H1 (cell line): ENCODE data around the gene NEO1. TPM values are rescaled to one million over a fixed set of nuclear protein-coding genes. Genes with fewer than 3 reads are reported as not detected.

Experiments
- CTCF ChIA-PET: fragments of 300-600 bp; sonication (Branson Sonifier 250); formaldehyde crosslinking; loops from one replicate; lab custom pipeline; 2021; ENCODE audit not compliant: partially characterized antibody; lab: Charles Lee
- POLR2A ChIA-PET: fragments of 300-600 bp; sonication (Branson Sonifier 250); formaldehyde crosslinking; loops from one replicate; lab custom pipeline; 2021; ENCODE audit warnings: inconsistent platforms; ENCODE audit not compliant: partially characterized antibody; lab: Charles Lee
- DNase-seq, 2 experiments: peaks; one replicate each; pipeline versions ENCODE4 v3.0.0 to v3.0.0-alpha.2; 2010 to 2022; ENCODE audit warnings: low spot score in 2 of 2, low read depth in 1 of 2, mixed read lengths in 1 of 2
- FAIRE-seq: peaks from 2 replicates; lab custom pipeline; 2011; peaks lifted over from hg19 to GRCh38; lab: Jason Lieb, UNC
- H2AFZ ChIP-seq: 2 replicates; pipeline ENCODE4 v1.8.1; 2012; ENCODE audit warnings: low read length, inconsistent platforms
- H2AK5ac ChIP-seq: 2 replicates; pipeline ENCODE4 v1.6.1; 2013; ENCODE audit warnings: low read depth, low read length
- H2BK120ac ChIP-seq: replicated peaks from 2 replicates; pipeline ENCODE3; 2013; ENCODE audit warnings: low read depth, low read length, inconsistent platforms
- H2BK12ac ChIP-seq: 2 replicates; pipeline ENCODE4 v1.6.1; 2013; ENCODE audit warnings: low read depth, low read length
- H2BK15ac ChIP-seq: 2 replicates; pipeline ENCODE4 v1.6.1; 2013; ENCODE audit warnings: low read length
- H2BK20ac ChIP-seq: 2 replicates; pipeline ENCODE4 v1.6.1; 2013; ENCODE audit warnings: low read length
- H2BK5ac ChIP-seq: 2 replicates; pipeline ENCODE4 v1.6.1; 2013; ENCODE audit warnings: low read depth, low read length
- H3K14ac ChIP-seq: 2 replicates; pipeline ENCODE4 v1.6.1; 2013; ENCODE audit warnings: inconsistent platforms; ENCODE audit not compliant: insufficient read length
- H3K18ac ChIP-seq: 2 replicates; pipeline ENCODE4 v1.6.1; 2013; ENCODE audit warnings: low read length; ENCODE audit errors: extremely low read depth
- H3K23ac ChIP-seq: 2 replicates; pipeline ENCODE4 v1.6.1; 2013; ENCODE audit warnings: inconsistent platforms; ENCODE audit not compliant: insufficient read length
- H3K23me2 ChIP-seq: 2 replicates; pipeline ENCODE4 v1.6.1; 2013; ENCODE audit warnings: low read depth, low read length
- H3K27ac ChIP-seq: 2 replicates; pipeline ENCODE4 v1.6.1; 2011; ENCODE audit warnings: low read depth, low read length, inconsistent platforms
- H3K27me3 ChIP-seq, 4 experiments: replicated peaks in 1 of 4; 1 replicate in 1 of 4; 2 replicates in 3 of 4; pipeline versions ENCODE4 v1.6.1 to v1.8.1; 2011 to 2013; ENCODE audit warnings: low read length in 3 of 4, mild to moderate bottlenecking in 3 of 4, inconsistent platforms in 2 of 4, mixed read lengths in 2 of 4, moderate library complexity in 1 of 4; ENCODE audit not compliant: control insufficient read depth in 3 of 4, insufficient read depth in 3 of 4; ENCODE audit errors: extremely low read depth in 1 of 4
- H3K36me3 ChIP-seq, 4 experiments: 2 replicates each; pipeline versions ENCODE4 v1.6.1 to v1.8.1; 2011 to 2013; ENCODE audit warnings: mild to moderate bottlenecking in 4 of 4, low read length in 3 of 4, moderate library complexity in 2 of 4, control low read depth in 1 of 4, inconsistent platforms in 1 of 4; ENCODE audit not compliant: insufficient read depth in 4 of 4, control insufficient read depth in 2 of 4
- H3K4ac ChIP-seq: replicated peaks from 2 replicates; pipeline ENCODE3; 2013; ENCODE audit warnings: low read length, low read depth, mixed read lengths, inconsistent platforms; ENCODE audit not compliant: insufficient read length
- H3K4me1 ChIP-seq, 4 experiments: replicated peaks in 1 of 4; 1 replicate in 1 of 4; 2 replicates in 3 of 4; pipeline versions ENCODE4 v1.6.1 to v1.8.1; 2011 to 2013; ENCODE audit warnings: low read length in 3 of 4, inconsistent platforms in 2 of 4, mixed read lengths in 1 of 4; ENCODE audit not compliant: insufficient read depth in 4 of 4, control insufficient read depth in 3 of 4
- H3K4me2 ChIP-seq, 2 experiments: 2 replicates each; pipeline versions ENCODE4 v1.6.1 to v1.8.1; 2011 to 2013; ENCODE audit warnings: low read depth in 2 of 2, low read length in 2 of 2, control low read depth in 1 of 2, inconsistent platforms in 1 of 2, mild to moderate bottlenecking in 1 of 2; ENCODE audit not compliant: insufficient read depth in 1 of 2
- H3K4me3 ChIP-seq, 4 experiments: fragments of 200-600, 300-600 bp in 1 of 4; sonication (generic), shearing (Covaris generic), sonication (Bioruptor Twin) in 1 of 4; 2 replicates each; pipeline versions ENCODE4 v1.5.1 to v1.8.1; 2011 to 2016; ENCODE audit warnings: low read length in 4 of 4, low read depth in 3 of 4, control low read depth in 2 of 4, inconsistent platforms in 2 of 4, mild to moderate bottlenecking in 2 of 4, mixed read lengths in 1 of 4, moderate library complexity in 1 of 4; ENCODE audit not compliant: insufficient read depth in 2 of 4; ENCODE audit errors: extremely low read depth in 1 of 4
- H3K56ac ChIP-seq: replicated peaks from 2 replicates; pipeline ENCODE3; 2013; ENCODE audit warnings: low read depth, mild to moderate bottlenecking, mixed read lengths, low read length, inconsistent platforms; ENCODE audit not compliant: insufficient read length
- H3K79me1 ChIP-seq: 2 replicates; pipeline ENCODE4 v1.6.1; 2013; ENCODE audit warnings: low read depth, low read length, control low read depth
- H3K79me2 ChIP-seq, 2 experiments: 2 replicates each; pipeline versions ENCODE4 v1.6.1 to v1.8.1; 2012 to 2013; ENCODE audit warnings: low read length in 2 of 2, mild to moderate bottlenecking in 2 of 2, inconsistent platforms in 1 of 2; ENCODE audit not compliant: insufficient read depth in 2 of 2, control insufficient read depth in 1 of 2
- H3K9ac ChIP-seq, 4 experiments: replicated peaks in 1 of 4; 1 replicate in 1 of 4; 2 replicates in 3 of 4; pipeline versions ENCODE4 v1.6.1 to v1.8.1; 2011 to 2013; ENCODE audit warnings: low read depth in 3 of 4, low read length in 3 of 4, control low read depth in 2 of 4, mild to moderate bottlenecking in 2 of 4, moderate library complexity in 2 of 4, inconsistent platforms in 1 of 4; ENCODE audit errors: extremely low read depth in 1 of 4
- H3K9me3 ChIP-seq, 2 experiments: 2 replicates each; pipeline versions ENCODE4 v1.6.1 to v1.8.1; 2012 to 2013; ENCODE audit warnings: mild to moderate bottlenecking in 2 of 2, moderate library complexity in 2 of 2, control low read depth in 1 of 2, inconsistent platforms in 1 of 2, low read depth in 1 of 2, low read length in 1 of 2, mixed read lengths in 1 of 2; ENCODE audit not compliant: insufficient read depth in 2 of 2
- H4K20me1 ChIP-seq, 2 experiments: replicated peaks in 1 of 2; 2 replicates each; pipeline versions ENCODE3 to v1.8.1; 2011 to 2013; ENCODE audit warnings: inconsistent platforms in 2 of 2, low read length in 2 of 2, mild to moderate bottlenecking in 1 of 2; ENCODE audit not compliant: insufficient read depth in 2 of 2, control insufficient read depth in 1 of 2
- H4K5ac ChIP-seq: 2 replicates; pipeline ENCODE4 v1.6.1; 2013; ENCODE audit warnings: low read length, low read depth, mixed read lengths, inconsistent platforms; ENCODE audit not compliant: insufficient read length
- H4K8ac ChIP-seq: 2 replicates; pipeline ENCODE4 v1.8.0; 2013; ENCODE audit warnings: mild to moderate bottlenecking, moderate library complexity, low read length, inconsistent platforms; ENCODE audit not compliant: insufficient read depth; ENCODE audit errors: extremely low read depth
- H4K91ac ChIP-seq: replicated peaks from 2 replicates; pipeline ENCODE3; 2013; ENCODE audit warnings: low read length, mixed read lengths, inconsistent platforms; ENCODE audit not compliant: insufficient read length
- BCL11A ChIP-seq, 2 experiments: IDR thresholded peaks; one replicate each; pipeline ENCODE4 v1.6.1; 2011; ENCODE audit warnings: low read depth in 2 of 2, low read length in 2 of 2, mild to moderate bottlenecking in 2 of 2
- BRCA1 ChIP-seq: IDR thresholded peaks from 2 replicates; pipeline ENCODE4 v1.6.1; 2012; ENCODE audit warnings: low read depth, low read length, improper control_type of control experiment
- CHD1 ChIP-seq: IDR thresholded peaks from 2 replicates; pipeline ENCODE4 v1.6.1; 2012; ENCODE audit warnings: low read depth, low read length, improper control_type of control experiment
- GABPA ChIP-seq: IDR thresholded peaks from 2 replicates; pipeline ENCODE4 v1.6.1; 2011; ENCODE audit warnings: mild to moderate bottlenecking, low read length, moderate library complexity, borderline replicate concordance; ENCODE audit not compliant: insufficient read depth
- KDM4A ChIP-seq: IDR thresholded peaks from one replicate; pipeline ENCODE4 v1.7.1; 2012; ENCODE audit warnings: low read depth, mild to moderate bottlenecking, moderate library complexity, low read length, inconsistent platforms; ENCODE audit not compliant: severe bottlenecking
- SIN3A ChIP-seq, 2 experiments: IDR thresholded peaks in 1 of 2; conservative IDR thresholded peaks in 1 of 2; 2 replicates each; pipeline ENCODE4 v1.6.1; 2011 to 2012; ENCODE audit warnings: low read length in 2 of 2, improper control_type of control experiment in 1 of 2, low read depth in 1 of 2, mild to moderate bottlenecking in 1 of 2
- SRF ChIP-seq: IDR thresholded peaks from 2 replicates; pipeline ENCODE4 v1.6.1; 2011; ENCODE audit warnings: mild to moderate bottlenecking, low read depth, low read length, moderate library complexity
- WGBS, 2 experiments: shearing (Covaris generic) in 1 of 2; methylation state at CpG; one replicate each; pipeline versions ENCODE4 v1.1.6 to v1.1.7; 2013 to 2015; ENCODE audit warnings: low lambda C conversion rate in 2 of 2, mixed read lengths in 2 of 2, inconsistent platforms in 1 of 2, low coverage in 1 of 2, missing lambda C conversion rate in 1 of 2; ENCODE audit not compliant: insufficient replicate concordance in 2 of 2, insufficient coverage in 1 of 2, insufficient read length in 1 of 2; ENCODE audit errors: extremely low coverage in 1 of 2, missing lambda C conversion rate in 1 of 2; 5-methylcytosine and 5-hydroxymethylcytosine counted together
- polyA plus RNA-seq, 7 experiments: library from polyadenylated mRNA; depleted of rRNA in 3 of 7; stranded (reverse) in 5 of 7; unstranded in 2 of 7; fragments of >200 nt in 5 of 7; fragments of 200-250 nt in 2 of 7; gene quantifications; 1 replicate in 5 of 7; 2 replicates in 1 of 7; 4 replicates in 1 of 7; pipeline versions ENCODE4 v1.2.1 to v1.2.3, GENCODE V29; 2011 to 2013; ENCODE audit warnings: missing spikeins in 2 of 7, mixed read lengths in 2 of 7
- total RNA-seq: library from RNA; stranded (reverse); fragmentation: NEBNext Ultra II Directional; extraction: Animal tissue kit (Norgen Biotek cat#: 25700); gene quantifications from 2 replicates; pipeline ENCODE4 v1.2.1, GENCODE V29; 2021

Gene NEO1
- total and polyA plus RNA-seq, 2 of the 8 experiments (the other 6 are each of a cell fraction or from before 2014, with no cell fraction given), result 36.0 to 51.0 TPM

- H3K79me1 ChIP-seq, result no peaks in the 10 kb centered on the region
- no peak overlapping the region for H3K14ac ChIP-seq
- peak overlapping the region in 1 of 2 experiments; percentile 39; a peak in 3 of 4 replicates for H3K4me2 ChIP-seq
- ChIA-PET CTCF (interaction anchor here (0.8 to 1.9 kb wide), 8 partner anchors 14 to 317 kb away, joined by 3 to 6 read pairs (median 3); no protein-coding TSS in a partner anchor), POLR2A (interaction anchor here (1.1 to 2.3 kb wide), 5 partner anchors 11 to 49 kb away, joined by 3 to 5 read pairs (median 4); partner anchors contain the start of gene HCN4)
- no peak overlapping the region for H2AK5ac ChIP-seq
- no peak overlapping the region for H3K23ac ChIP-seq
- peaks cover 0 to 16% (median 11%) of the 10 kb centered on the region in 4 experiments; a peak in 6 of 7 replicates for H3K4me1 ChIP-seq
- no peak overlapping the region; the same call in 1 of the 2 replicates for H3K18ac ChIP-seq
- no peaks in the 10 kb centered on the region for H3K79me2 ChIP-seq
- H2AFZ ChIP-seq, result no peak overlapping the region
- H3K9ac ChIP-seq, result no peak overlapping the region
- no peak for TF ChIP-seq GABPA
- TF ChIP-seq SRF, result no peak
- TF ChIP-seq BRCA1, result no peak
- TF ChIP-seq CHD1, result no peak
- TF ChIP-seq BCL11A (IDR thresholded peaks at IDR 0.05; ENCODE audit: low read depth in 2 of 2, low read length in 2 of 2), result no peak
- TF ChIP-seq SIN3A (conservative IDR thresholded peaks at IDR 0.05 in 1 of 2, IDR thresholded peaks at IDR 0.05 in 1 of 2; ENCODE audit: low read depth in 1 of 2, low read length in 2 of 2), result no peak
- TF ChIP-seq KDM4A, result no peak
- no peak overlapping the region for H2BK120ac ChIP-seq
- H4K8ac ChIP-seq, result no peak overlapping the region
- H2BK20ac ChIP-seq, result no peak overlapping the region
- 85% methylated on average over 8 of the region's 8 CpGs; no CpG with 5 or more reads in 1 of the 2 experiments for WGBS, 2 experiments
- no peak overlapping the region for H4K91ac ChIP-seq
- peaks cover 2 to 6% of the 10 kb centered on the region in 2 experiments for H4K20me1 ChIP-seq
- no peak for DNase-seq
- peaks cover 0 to 13% (median 4%) of the 10 kb centered on the region in 4 experiments; a peak in 5 of 8 replicates for H3K36me3 ChIP-seq
- no peaks in the 10 kb centered on the region for H3K9me3 ChIP-seq
- H3K4ac ChIP-seq, result no peak overlapping the region
- no peak overlapping the region for H2BK5ac ChIP-seq
- H4K5ac ChIP-seq, result no peak overlapping the region
- no peak overlapping the region for H3K4me3 ChIP-seq
- H2BK15ac ChIP-seq, result no peak overlapping the region
- no peak for FAIRE-seq
- no peak overlapping the region for H3K56ac ChIP-seq
- no peak overlapping the region for H2BK12ac ChIP-seq
- no peaks in the 10 kb centered on the region for H3K23me2 ChIP-seq
- no peak overlapping the region for H3K27ac ChIP-seq
- no peaks in the 10 kb centered on the region; a peak in 1 of 7 replicates for H3K27me3 ChIP-seq
These were observed 267.4 kb downstream of the NEO1 start for GRCh38 chr15:73319460-73320245.
